H1 (cell line): ENCODE results near the gene SEC24C. TPM values are rescaled to one million over a fixed set of nuclear protein-coding genes. Genes with fewer than 3 reads are reported as not detected.

Experiments used
- CTCF ChIA-PET: fragments of 300-600 bp; sonication (Branson Sonifier 250); formaldehyde crosslinking; loops from one replicate; lab custom pipeline; 2021; ENCODE audit not compliant: partially characterized antibody; lab: Charles Lee
- POLR2A ChIA-PET: fragments of 300-600 bp; sonication (Branson Sonifier 250); formaldehyde crosslinking; loops from one replicate; lab custom pipeline; 2021; ENCODE audit warnings: inconsistent platforms; ENCODE audit not compliant: partially characterized antibody; lab: Charles Lee
- DNase-seq, 2 experiments: peaks; one replicate each; pipeline versions ENCODE4 v3.0.0 to v3.0.0-alpha.2; 2010 to 2022; ENCODE audit warnings: low spot score in 2 of 2, low read depth in 1 of 2, mixed read lengths in 1 of 2
- FAIRE-seq: peaks from 2 replicates; lab custom pipeline; 2011; peaks lifted over from hg19 to GRCh38; lab: Jason Lieb, UNC
- H2AFZ ChIP-seq: 2 replicates; pipeline ENCODE4 v1.8.1; 2012; ENCODE audit warnings: low read length, inconsistent platforms
- H2AK5ac ChIP-seq: 2 replicates; pipeline ENCODE4 v1.6.1; 2013; ENCODE audit warnings: low read depth, low read length
- H2BK120ac ChIP-seq: replicated peaks from 2 replicates; pipeline ENCODE3; 2013; ENCODE audit warnings: low read depth, low read length, inconsistent platforms
- H2BK12ac ChIP-seq: 2 replicates; pipeline ENCODE4 v1.6.1; 2013; ENCODE audit warnings: low read depth, low read length
- H2BK15ac ChIP-seq: 2 replicates; pipeline ENCODE4 v1.6.1; 2013; ENCODE audit warnings: low read length
- H2BK20ac ChIP-seq: 2 replicates; pipeline ENCODE4 v1.6.1; 2013; ENCODE audit warnings: low read length
- H2BK5ac ChIP-seq: 2 replicates; pipeline ENCODE4 v1.6.1; 2013; ENCODE audit warnings: low read depth, low read length
- H3K14ac ChIP-seq: 2 replicates; pipeline ENCODE4 v1.6.1; 2013; ENCODE audit warnings: inconsistent platforms; ENCODE audit not compliant: insufficient read length
- H3K18ac ChIP-seq: 2 replicates; pipeline ENCODE4 v1.6.1; 2013; ENCODE audit warnings: low read length; ENCODE audit errors: extremely low read depth
- H3K23ac ChIP-seq: 2 replicates; pipeline ENCODE4 v1.6.1; 2013; ENCODE audit warnings: inconsistent platforms; ENCODE audit not compliant: insufficient read length
- H3K23me2 ChIP-seq: 2 replicates; pipeline ENCODE4 v1.6.1; 2013; ENCODE audit warnings: low read depth, low read length
- H3K27ac ChIP-seq: 2 replicates; pipeline ENCODE4 v1.6.1; 2011; ENCODE audit warnings: low read depth, low read length, inconsistent platforms
- H3K27me3 ChIP-seq, 4 experiments: replicated peaks in 1 of 4; 1 replicate in 1 of 4; 2 replicates in 3 of 4; pipeline versions ENCODE4 v1.6.1 to v1.8.1; 2011 to 2013; ENCODE audit warnings: low read length in 3 of 4, mild to moderate bottlenecking in 3 of 4, inconsistent platforms in 2 of 4, mixed read lengths in 2 of 4, moderate library complexity in 1 of 4; ENCODE audit not compliant: control insufficient read depth in 3 of 4, insufficient read depth in 3 of 4; ENCODE audit errors: extremely low read depth in 1 of 4
- H3K36me3 ChIP-seq, 4 experiments: 2 replicates each; pipeline versions ENCODE4 v1.6.1 to v1.8.1; 2011 to 2013; ENCODE audit warnings: mild to moderate bottlenecking in 4 of 4, low read length in 3 of 4, moderate library complexity in 2 of 4, control low read depth in 1 of 4, inconsistent platforms in 1 of 4; ENCODE audit not compliant: insufficient read depth in 4 of 4, control insufficient read depth in 2 of 4
- H3K4ac ChIP-seq: replicated peaks from 2 replicates; pipeline ENCODE3; 2013; ENCODE audit warnings: low read length, low read depth, mixed read lengths, inconsistent platforms; ENCODE audit not compliant: insufficient read length
- H3K4me1 ChIP-seq, 4 experiments: replicated peaks in 1 of 4; 1 replicate in 1 of 4; 2 replicates in 3 of 4; pipeline versions ENCODE4 v1.6.1 to v1.8.1; 2011 to 2013; ENCODE audit warnings: low read length in 3 of 4, inconsistent platforms in 2 of 4, mixed read lengths in 1 of 4; ENCODE audit not compliant: insufficient read depth in 4 of 4, control insufficient read depth in 3 of 4
- H3K4me2 ChIP-seq, 2 experiments: 2 replicates each; pipeline versions ENCODE4 v1.6.1 to v1.8.1; 2011 to 2013; ENCODE audit warnings: low read depth in 2 of 2, low read length in 2 of 2, control low read depth in 1 of 2, inconsistent platforms in 1 of 2, mild to moderate bottlenecking in 1 of 2; ENCODE audit not compliant: insufficient read depth in 1 of 2
- H3K4me3 ChIP-seq, 4 experiments: fragments of 200-600, 300-600 bp in 1 of 4; sonication (generic), shearing (Covaris generic), sonication (Bioruptor Twin) in 1 of 4; 2 replicates each; pipeline versions ENCODE4 v1.5.1 to v1.8.1; 2011 to 2016; ENCODE audit warnings: low read length in 4 of 4, low read depth in 3 of 4, control low read depth in 2 of 4, inconsistent platforms in 2 of 4, mild to moderate bottlenecking in 2 of 4, mixed read lengths in 1 of 4, moderate library complexity in 1 of 4; ENCODE audit not compliant: insufficient read depth in 2 of 4; ENCODE audit errors: extremely low read depth in 1 of 4
- H3K56ac ChIP-seq: replicated peaks from 2 replicates; pipeline ENCODE3; 2013; ENCODE audit warnings: low read depth, mild to moderate bottlenecking, mixed read lengths, low read length, inconsistent platforms; ENCODE audit not compliant: insufficient read length
- H3K79me1 ChIP-seq: 2 replicates; pipeline ENCODE4 v1.6.1; 2013; ENCODE audit warnings: low read depth, low read length, control low read depth
- H3K79me2 ChIP-seq, 2 experiments: 2 replicates each; pipeline versions ENCODE4 v1.6.1 to v1.8.1; 2012 to 2013; ENCODE audit warnings: low read length in 2 of 2, mild to moderate bottlenecking in 2 of 2, inconsistent platforms in 1 of 2; ENCODE audit not compliant: insufficient read depth in 2 of 2, control insufficient read depth in 1 of 2
- H3K9ac ChIP-seq, 4 experiments: replicated peaks in 1 of 4; 1 replicate in 1 of 4; 2 replicates in 3 of 4; pipeline versions ENCODE4 v1.6.1 to v1.8.1; 2011 to 2013; ENCODE audit warnings: low read depth in 3 of 4, low read length in 3 of 4, control low read depth in 2 of 4, mild to moderate bottlenecking in 2 of 4, moderate library complexity in 2 of 4, inconsistent platforms in 1 of 4; ENCODE audit errors: extremely low read depth in 1 of 4
- H3K9me3 ChIP-seq, 2 experiments: 2 replicates each; pipeline versions ENCODE4 v1.6.1 to v1.8.1; 2012 to 2013; ENCODE audit warnings: mild to moderate bottlenecking in 2 of 2, moderate library complexity in 2 of 2, control low read depth in 1 of 2, inconsistent platforms in 1 of 2, low read depth in 1 of 2, low read length in 1 of 2, mixed read lengths in 1 of 2; ENCODE audit not compliant: insufficient read depth in 2 of 2
- H4K20me1 ChIP-seq, 2 experiments: replicated peaks in 1 of 2; 2 replicates each; pipeline versions ENCODE3 to v1.8.1; 2011 to 2013; ENCODE audit warnings: inconsistent platforms in 2 of 2, low read length in 2 of 2, mild to moderate bottlenecking in 1 of 2; ENCODE audit not compliant: insufficient read depth in 2 of 2, control insufficient read depth in 1 of 2
- H4K5ac ChIP-seq: 2 replicates; pipeline ENCODE4 v1.6.1; 2013; ENCODE audit warnings: low read length, low read depth, mixed read lengths, inconsistent platforms; ENCODE audit not compliant: insufficient read length
- H4K8ac ChIP-seq: 2 replicates; pipeline ENCODE4 v1.8.0; 2013; ENCODE audit warnings: mild to moderate bottlenecking, moderate library complexity, low read length, inconsistent platforms; ENCODE audit not compliant: insufficient read depth; ENCODE audit errors: extremely low read depth
- H4K91ac ChIP-seq: replicated peaks from 2 replicates; pipeline ENCODE3; 2013; ENCODE audit warnings: low read length, mixed read lengths, inconsistent platforms; ENCODE audit not compliant: insufficient read length
- CBX8 ChIP-seq: fragments of 300-800, 300-1000 bp; sonication (generic); IDR thresholded peaks from 2 replicates; pipeline ENCODE4 v1.7.1; 2016; ENCODE audit warnings: low read depth, low read length, borderline replicate concordance
- CREB1 ChIP-seq: IDR thresholded peaks from 2 replicates; pipeline ENCODE4 v1.6.1; 2012; ENCODE audit warnings: inconsistent platforms
- EGR1 ChIP-seq: IDR thresholded peaks from 2 replicates; pipeline ENCODE4 v1.6.1; 2011; ENCODE audit warnings: low read depth, low read length, borderline replicate concordance
- JUN ChIP-seq: IDR thresholded peaks from 2 replicates; pipeline ENCODE4 v1.6.1; 2011; ENCODE audit warnings: low read depth, mild to moderate bottlenecking, improper control_type of control experiment, low read length
- KDM5A ChIP-seq: fragments of 200-600 bp; IDR thresholded peaks from 2 replicates; pipeline ENCODE4 v1.7.1; 2012; ENCODE audit warnings: mild to moderate bottlenecking, low read length, inconsistent platforms, mixed read lengths
- MAFK ChIP-seq: IDR thresholded peaks from 2 replicates; pipeline ENCODE4 v1.6.1; 2012; ENCODE audit warnings: low read depth, mild to moderate bottlenecking, improper control_type of control experiment, low read length
- NRF1 ChIP-seq: IDR thresholded peaks from 2 replicates; pipeline ENCODE4 v1.6.1; 2011; ENCODE audit warnings: mild to moderate bottlenecking, low read depth, low read length, improper control_type of control experiment
- PHF8 ChIP-seq: fragments of 200-600 bp; sonication (generic); conservative IDR thresholded peaks from 2 replicates; pipeline ENCODE4 v1.7.1; 2012; ENCODE audit warnings: low read depth, mild to moderate bottlenecking, inconsistent platforms, low read length, moderate library complexity
- TAF1 ChIP-seq: IDR thresholded peaks from 2 replicates; pipeline ENCODE4 v1.6.1; 2011; ENCODE audit warnings: mild to moderate bottlenecking, low read depth, low read length
- TBP ChIP-seq: IDR thresholded peaks from 2 replicates; pipeline ENCODE4 v1.6.1; 2011; ENCODE audit warnings: low read depth, low read length, improper control_type of control experiment
- WGBS, 2 experiments: shearing (Covaris generic) in 1 of 2; methylation state at CpG; one replicate each; pipeline versions ENCODE4 v1.1.6 to v1.1.7; 2013 to 2015; ENCODE audit warnings: low lambda C conversion rate in 2 of 2, mixed read lengths in 2 of 2, inconsistent platforms in 1 of 2, low coverage in 1 of 2, missing lambda C conversion rate in 1 of 2; ENCODE audit not compliant: insufficient replicate concordance in 2 of 2, insufficient coverage in 1 of 2, insufficient read length in 1 of 2; ENCODE audit errors: extremely low coverage in 1 of 2, missing lambda C conversion rate in 1 of 2; 5-methylcytosine and 5-hydroxymethylcytosine counted together
- polyA plus RNA-seq, 7 experiments: library from polyadenylated mRNA; depleted of rRNA in 3 of 7; stranded (reverse) in 5 of 7; unstranded in 2 of 7; fragments of >200 nt in 5 of 7; fragments of 200-250 nt in 2 of 7; gene quantifications; 1 replicate in 5 of 7; 2 replicates in 1 of 7; 4 replicates in 1 of 7; pipeline versions ENCODE4 v1.2.1 to v1.2.3, GENCODE V29; 2011 to 2013; ENCODE audit warnings: missing spikeins in 2 of 7, mixed read lengths in 2 of 7
- total RNA-seq: library from RNA; stranded (reverse); fragmentation: NEBNext Ultra II Directional; extraction: Animal tissue kit (Norgen Biotek cat#: 25700); gene quantifications from 2 replicates; pipeline ENCODE4 v1.2.1, GENCODE V29; 2021
- TF ChIP-seq, protein P1 (sequence below): IDR thresholded peaks from 2 replicates; pipeline ENCODE4 v1.6.1; 2012; ENCODE audit warnings: low read length, inconsistent platforms

The SEC24C gene
- total and polyA plus RNA-seq, 2 of the 8 experiments (the other 6 are each of a cell fraction or from before 2014, with no cell fraction given), result 63.2 to 67.4 TPM

- H2BK15ac ChIP-seq, result no peak overlapping the region
- no peak overlapping the region for H3K9ac ChIP-seq
- peaks cover 8 to 37% (median 24%) of the 10 kb centered on the region in 4 experiments for H3K36me3 ChIP-seq
- ChIA-PET CTCF (interaction anchor here (1.5 to 1.9 kb wide), 2 partner anchors 12 kb away, joined by 4 to 6 read pairs; partner anchors contain the start of gene ZSWIM8), POLR2A (interaction anchor here (1.2 to 12.1 kb wide), 5 partner anchors 9 to 113 kb away, joined by 3 to 137 read pairs (median 9); partner anchors contain the start of genes CHCHD1, NDST2 and PLAU)
- H3K79me1 ChIP-seq, result no peaks in the 10 kb centered on the region
- no peak overlapping the region for H2BK5ac ChIP-seq
- peaks cover 0 to 12% of the 10 kb centered on the region in 2 experiments for H4K20me1 ChIP-seq
- no peak overlapping the region for H2BK20ac ChIP-seq
- no peak overlapping the region for H3K4ac ChIP-seq
- H3K23ac ChIP-seq, result no peak overlapping the region
- no peak overlapping the region for H4K91ac ChIP-seq
- no peaks in the 10 kb centered on the region for H3K9me3 ChIP-seq
- H3K4me1 ChIP-seq, result no peaks in the 10 kb centered on the region
- no peak overlapping the region for H3K56ac ChIP-seq
- no peaks in the 10 kb centered on the region for H3K79me2 ChIP-seq
- no peaks in the 10 kb centered on the region for H3K27me3 ChIP-seq
- H3K14ac ChIP-seq, result no peak overlapping the region
- no peak overlapping the region for H2BK12ac ChIP-seq
- no peak overlapping the region for H3K27ac ChIP-seq
- H2BK120ac ChIP-seq, result no peak overlapping the region
- 96% methylated on average over 6 of the region's 6 CpGs; no CpG with 5 or more reads in 1 of the 2 experiments for whole genome bisulfite sequencing, 2 experiments
- H2AK5ac ChIP-seq, result no peak overlapping the region
- DNase-seq (no peak), FAIRE-seq (no peak)
- H3K4me3 ChIP-seq, result no peak overlapping the region
- H2AFZ ChIP-seq, result no peak overlapping the region
- H3K4me2 ChIP-seq, result no peak overlapping the region
- H4K5ac ChIP-seq, result no peak overlapping the region
- no peak for TF ChIP-seq NRF1
- no peak for TF ChIP-seq TBP
- no peak for TF ChIP-seq JUN
- TF ChIP-seq, protein P1, sequence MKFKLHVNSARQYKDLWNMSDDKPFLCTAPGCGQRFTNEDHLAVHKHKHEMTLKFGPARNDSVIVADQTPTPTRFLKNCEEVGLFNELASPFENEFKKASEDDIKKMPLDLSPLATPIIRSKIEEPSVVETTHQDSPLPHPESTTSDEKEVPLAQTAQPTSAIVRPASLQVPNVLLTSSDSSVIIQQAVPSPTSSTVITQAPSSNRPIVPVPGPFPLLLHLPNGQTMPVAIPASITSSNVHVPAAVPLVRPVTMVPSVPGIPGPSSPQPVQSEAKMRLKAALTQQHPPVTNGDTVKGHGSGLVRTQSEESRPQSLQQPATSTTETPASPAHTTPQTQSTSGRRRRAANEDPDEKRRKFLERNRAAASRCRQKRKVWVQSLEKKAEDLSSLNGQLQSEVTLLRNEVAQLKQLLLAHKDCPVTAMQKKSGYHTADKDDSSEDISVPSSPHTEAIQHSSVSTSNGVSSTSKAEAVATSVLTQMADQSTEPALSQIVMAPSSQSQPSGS, result no peak
- no peak for TF ChIP-seq CBX8
- no peak for TF ChIP-seq EGR1
- no peak for TF ChIP-seq TAF1
- TF ChIP-seq CREB1, result no peak
- no peak for TF ChIP-seq PHF8
- no peak for TF ChIP-seq KDM5A
- no peak for TF ChIP-seq MAFK
- H3K18ac ChIP-seq, result no peak overlapping the region
- no peak overlapping the region; the same call in 1 of the 2 replicates for H4K8ac ChIP-seq
- H3K23me2 ChIP-seq, result 0 out of 2 replicates have a peak, but pooled peaks cover 2% of the 10 kb centered on the region
Measured at GRCh38 chr10:73798087-73798486, 53.9 kb downstream of the SEC24C start.
